WTC11 (cell line): Measurements from ENCODE around the gene CHMP1A. TPM values are rescaled to one million over a fixed set of nuclear protein-coding genes. Genes with fewer than 3 reads are reported as not detected.

Experiments used
- ATAC-seq: fragments of 200-7000 bp; cut with Tn5 transposase; 2 replicates; pipeline ENCODE4 v1.10.0; 2021; ENCODE audit warnings: mild to moderate bottlenecking, moderate library complexity
- CTCF ChIA-PET: fragments of 300-600 bp; sonication (Branson Sonifier 250); formaldehyde crosslinking; loops from one replicate; lab custom pipeline; 2021; ENCODE audit warnings: antibody characterized with exemption; lab: Charles Lee
- POLR2A ChIA-PET: fragments of 350-600 bp; sonication (Branson Sonifier 250); formaldehyde crosslinking; loops from one replicate; lab custom pipeline; 2021; ENCODE audit warnings: antibody characterized with exemption; lab: Charles Lee
- DNase-seq: peaks from one replicate; pipeline ENCODE4 v3.0.0; 2021; ENCODE audit warnings: low spot score
- H3K27ac Mint-ChIP-seq: 2 replicates; pipeline ENCODE4 v1.8.0; 2021; ENCODE audit warnings: mixed read lengths
- H3K27me3 Mint-ChIP-seq: 2 replicates; pipeline ENCODE4 v1.8.0; 2021; ENCODE audit warnings: low read depth, mild to moderate bottlenecking, moderate library complexity, mixed read lengths
- H3K36me3 Mint-ChIP-seq: 2 replicates; pipeline ENCODE4 v1.8.0; 2021; ENCODE audit warnings: mixed read lengths
- H3K4me1 Mint-ChIP-seq: 2 replicates; pipeline ENCODE4 v1.8.0; 2022; ENCODE audit warnings: mixed read lengths
- H3K4me3 Mint-ChIP-seq: 2 replicates; pipeline ENCODE4 v1.8.0; 2021; ENCODE audit warnings: mild to moderate bottlenecking, moderate library complexity, mixed read lengths
- H3K9me3 Mint-ChIP-seq: 2 replicates; pipeline ENCODE4 v1.8.0; 2021; ENCODE audit warnings: mixed read lengths
- AR ChIP-seq: fragments of 250-450 bp; sonication (Bioruptor Pico); IDR thresholded peaks from 2 replicates; pipeline ENCODE4 v1.9.0; 2021; ENCODE audit warnings: mild to moderate bottlenecking
- ATF1 ChIP-seq: sonication (generic); formaldehyde crosslinking; IDR thresholded peaks from 2 replicates; pipeline ENCODE4 v1.8.1; 2023; ENCODE audit warnings: mild to moderate bottlenecking, moderate library complexity, missing genetic modification reagents
- ATF3 ChIP-seq: sonication (generic); formaldehyde crosslinking; conservative IDR thresholded peaks from 2 replicates; pipeline ENCODE4 v1.8.1; 2022; ENCODE audit warnings: mild to moderate bottlenecking, missing genetic modification reagents
- FOXK1 ChIP-seq: sonication (generic); formaldehyde crosslinking; IDR thresholded peaks from 2 replicates; pipeline ENCODE4 v1.8.0; 2022; ENCODE audit warnings: mild to moderate bottlenecking, moderate library complexity, missing genetic modification reagents
- GRHL2 ChIP-seq: fragments of 250-450 bp; sonication (Bioruptor Pico); IDR thresholded peaks from 2 replicates; pipeline ENCODE4 v1.8.0; 2022; ENCODE audit warnings: mild to moderate bottlenecking, moderate library complexity; ENCODE audit not compliant: insufficient replicate concordance, severe bottlenecking
- GTF2I ChIP-seq: fragments of 250-450 bp; sonication (Bioruptor Pico); conservative IDR thresholded peaks from 2 replicates; pipeline ENCODE4 v1.4.0; 2021; ENCODE audit warnings: mild to moderate bottlenecking
- HMGXB4 ChIP-seq: sonication (generic); formaldehyde crosslinking; IDR thresholded peaks from 2 replicates; pipeline ENCODE4 v1.8.1; 2023; ENCODE audit warnings: mild to moderate bottlenecking, moderate library complexity, missing genetic modification reagents
- IRF1 ChIP-seq: sonication (generic); formaldehyde crosslinking; IDR thresholded peaks from 2 replicates; pipeline ENCODE4 v1.8.0; 2023; ENCODE audit warnings: missing genetic modification reagents
- IRF2 ChIP-seq: sonication (generic); formaldehyde crosslinking; IDR thresholded peaks from 2 replicates; pipeline ENCODE4 v1.8.0; 2022; ENCODE audit warnings: low read depth, missing genetic modification reagents, borderline replicate concordance
- JUN ChIP-seq: sonication (generic); formaldehyde crosslinking; IDR thresholded peaks from 2 replicates; pipeline ENCODE4 v1.8.0; 2023; ENCODE audit warnings: mild to moderate bottlenecking, missing genetic modification reagents
- KAT7 ChIP-seq: sonication (generic); formaldehyde crosslinking; IDR thresholded peaks from 2 replicates; pipeline ENCODE4 v1.8.1; 2023; ENCODE audit warnings: missing genetic modification reagents, mild to moderate bottlenecking, borderline replicate concordance
- NFATC4 ChIP-seq: fragments of 250-450 bp; sonication (Bioruptor Pico); IDR thresholded peaks from 2 replicates; pipeline ENCODE4 v1.9.0; 2021; ENCODE audit warnings: mild to moderate bottlenecking
- NFE2L1 ChIP-seq: sonication (generic); formaldehyde crosslinking; IDR thresholded peaks from 2 replicates; pipeline ENCODE4 v1.8.1; 2023; ENCODE audit warnings: missing genetic modification reagents
- NFYB ChIP-seq: sonication (generic); formaldehyde crosslinking; conservative IDR thresholded peaks from 2 replicates; pipeline ENCODE4 v1.8.0; 2022; ENCODE audit warnings: low read depth, missing genetic modification reagents
- NR2C2 ChIP-seq: sonication (generic); formaldehyde crosslinking; IDR thresholded peaks from 2 replicates; pipeline ENCODE4 v1.8.0; 2022; ENCODE audit warnings: mild to moderate bottlenecking, missing genetic modification reagents
- OVOL2 ChIP-seq: fragments of 250-450 bp; sonication (Bioruptor Pico); IDR thresholded peaks from 2 replicates; pipeline ENCODE4 v1.9.0; 2021; ENCODE audit warnings: mild to moderate bottlenecking, borderline replicate concordance
- PRRX2 ChIP-seq: fragments of 250-450 bp; sonication (Bioruptor Pico); IDR thresholded peaks from 2 replicates; pipeline ENCODE4 v1.8.0; 2021; ENCODE audit warnings: mild to moderate bottlenecking
- TEAD1 ChIP-seq: sonication (generic); formaldehyde crosslinking; IDR thresholded peaks from 2 replicates; pipeline ENCODE4 v1.8.0; 2022; ENCODE audit warnings: mild to moderate bottlenecking, missing genetic modification reagents
- ZNF121 ChIP-seq: sonication (generic); formaldehyde crosslinking; IDR thresholded peaks from 2 replicates; pipeline ENCODE4 v1.8.0; 2023; ENCODE audit warnings: missing genetic modification reagents
- ZNF263 ChIP-seq: sonication (generic); formaldehyde crosslinking; IDR thresholded peaks from 2 replicates; pipeline ENCODE4 v1.8.1; 2022; ENCODE audit warnings: low read depth, mild to moderate bottlenecking, moderate library complexity, missing genetic modification reagents
- ZNF396 ChIP-seq: fragments of 250-450 bp; sonication (Bioruptor Pico); IDR thresholded peaks from 2 replicates; pipeline ENCODE4 v1.8.0; 2021; ENCODE audit warnings: mild to moderate bottlenecking, moderate library complexity, borderline replicate concordance
- ZNF416 ChIP-seq: fragments of 250-450 bp; sonication (Bioruptor Pico); IDR thresholded peaks from 2 replicates; pipeline ENCODE4 v1.9.0; 2021; ENCODE audit warnings: mild to moderate bottlenecking, inconsistent platforms
- ZNF423 ChIP-seq: fragments of 250-450 bp; sonication (Bioruptor Pico); IDR thresholded peaks from 2 replicates; pipeline ENCODE4 v2.1.2; 2022; ENCODE audit warnings: mild to moderate bottlenecking, moderate library complexity
- ZNF425 ChIP-seq: fragments of 250-450 bp; sonication (Bioruptor Pico); conservative IDR thresholded peaks from 2 replicates; pipeline ENCODE4 v1.9.0; 2021; ENCODE audit warnings: mild to moderate bottlenecking
- ZNF512 ChIP-seq: sonication (generic); formaldehyde crosslinking; IDR thresholded peaks from 2 replicates; pipeline ENCODE4 v1.8.1; 2022; ENCODE audit warnings: missing genetic modification reagents, borderline replicate concordance
- total RNA-seq: library from RNA; stranded (reverse); gene quantifications from 3 replicates; pipeline ENCODE4 v1.2.3, GENCODE V29; 2021

CHMP1A gene
- total RNA-seq, 1 experiment from 2014 or later = 76.0 TPM

GRCh38 chr16:89691231-89691985 lies 33.9 kb upstream of the CHMP1A start (continued):
- TF ChIP-seq NFE2L1 (CRISPR knock-in tag) (no peak), ZNF423 (no peak), ZNF416 (no peak), PRRX2 (CRISPR knock-in tag) (no peak), ZNF121 (CRISPR knock-in tag) (no peak), TEAD1 (CRISPR knock-in tag) (no peak), NR2C2 (CRISPR knock-in tag) (no peak), NFYB (CRISPR knock-in tag) (no peak)

GRCh38 chr16:89690392-89690901 lies 32.9 kb upstream of the CHMP1A start:
- H3K27ac Mint-ChIP-seq = no peak overlapping the region
- CTCF ChIA-PET = no interaction called here
- POLR2A ChIA-PET = no interaction called here
- ATAC-seq (no peak), DNase-seq (no peak)
- peaks cover 7% of the 10 kb centered on the region for H3K4me1 Mint-ChIP-seq
- no peak overlapping the region for H3K4me3 Mint-ChIP-seq
- peaks cover 5% of the 10 kb centered on the region for H3K9me3 Mint-ChIP-seq
- H3K27me3 Mint-ChIP-seq = no peaks in the 10 kb centered on the region
- peaks cover 42% of the 10 kb centered on the region for H3K36me3 Mint-ChIP-seq
- TF ChIP-seq JUN (CRISPR knock-in tag) = no peak
- no peak for TF ChIP-seq ZNF263 (CRISPR knock-in tag)
- no peak for TF ChIP-seq NFE2L1 (CRISPR knock-in tag)
- TF ChIP-seq KAT7 (CRISPR knock-in tag) = no peak
- TF ChIP-seq ATF1 (CRISPR knock-in tag) = no peak
- no peak for TF ChIP-seq ZNF512 (CRISPR knock-in tag)
- TF ChIP-seq IRF1 = no peak
- no peak for TF ChIP-seq IRF2 (CRISPR knock-in tag)
- no peak for TF ChIP-seq NFATC4 (CRISPR knock-in tag)
- TF ChIP-seq GRHL2 = no peak
- no peak for TF ChIP-seq NR2C2 (CRISPR knock-in tag)
- no peak for TF ChIP-seq AR
- TF ChIP-seq ZNF425 (CRISPR knock-in tag) = no peak
- no peak for TF ChIP-seq ATF3
- TF ChIP-seq GTF2I = no peak
- no peak for TF ChIP-seq OVOL2 (CRISPR knock-in tag)
- no peak for TF ChIP-seq HMGXB4 (CRISPR knock-in tag)
- TF ChIP-seq ZNF396 (CRISPR knock-in tag) = no peak
- no peak for TF ChIP-seq FOXK1 (CRISPR knock-in tag)
